Kidney (tissue), 14 donors: ENCODE measurements around the gene NUMBL. TPM values are rescaled to one million over a fixed set of nuclear protein-coding genes. Genes with fewer than 3 reads are reported as not detected.

Experiments used
- DNase-seq, 5 donors: peaks; one replicate each; pipeline ENCODE4 v3.0.0-alpha.2; 2013 to 2020
- FAIRE-seq: peaks from 2 replicates; lab custom pipeline; 2012; peaks lifted over from hg19 to GRCh38; lab: Jason Lieb, UNC
- H3K27ac ChIP-seq, 2 donors: one replicate each; pipeline ENCODE4 v1.7.0; 2013; ENCODE audit warnings: low read depth in 2 of 2, low read length in 2 of 2, inconsistent platforms in 1 of 2
- H3K27me3 ChIP-seq: one replicate; pipeline ENCODE4 v1.7.1; 2013; ENCODE audit warnings: low read length, inconsistent platforms; ENCODE audit not compliant: control insufficient read depth, insufficient read depth
- H3K36me3 ChIP-seq, 3 donors: one replicate each; pipeline versions ENCODE4 v1.7.0 to v1.7.1; 2013; ENCODE audit warnings: low read length in 3 of 3, control low read depth in 1 of 3, inconsistent platforms in 1 of 3; ENCODE audit not compliant: insufficient read depth in 3 of 3, control insufficient read depth in 2 of 3
- H3K4me1 ChIP-seq, 3 donors: one replicate each; pipeline versions ENCODE4 v1.7.0 to v1.7.1; 2013; ENCODE audit warnings: low read length in 3 of 3, inconsistent platforms in 1 of 3, low read depth in 1 of 3; ENCODE audit not compliant: control insufficient read depth in 2 of 3, insufficient read depth in 2 of 3
- H3K4me3 ChIP-seq, 3 donors: one replicate each; pipeline versions ENCODE4 v1.7.0 to v1.8.1; 2013; ENCODE audit warnings: low read length in 3 of 3, control low read depth in 1 of 3, inconsistent platforms in 1 of 3
- H3K9ac ChIP-seq, 3 donors: one replicate each; pipeline versions ENCODE4 v1.7.0 to v1.7.1; 2013; ENCODE audit warnings: low read length in 3 of 3, control low read depth in 1 of 3, inconsistent platforms in 1 of 3
- H3K9me3 ChIP-seq, 3 donors: one replicate each; pipeline versions ENCODE4 v1.7.0 to v1.7.1; 2013; ENCODE audit warnings: low read length in 3 of 3, control low read depth in 1 of 3, inconsistent platforms in 1 of 3; ENCODE audit not compliant: control insufficient read depth in 2 of 3, insufficient read depth in 1 of 3
- CTCF ChIP-seq: IDR thresholded peaks from 3 replicates; pipeline ENCODE4 v1.5.1; 2012; ENCODE audit warnings: mild to moderate bottlenecking, moderate library complexity, borderline replicate concordance; ENCODE audit not compliant: insufficient read depth; ENCODE audit errors: extremely low read depth
- intact Hi-C: fragments of 100-400 bp; cut with DNase I; formaldehyde crosslinking; loops from one replicate; pipeline ENCODE4 v1.11.1; 2022
- polyA plus RNA-seq: library from polyadenylated mRNA; stranded (reverse); fragments of 350-450 nt; fragmentation: Illumina TruSeq; extraction: RNeasy Lipid Tissue Mini Kit (QIAGEN cat#74804); gene quantifications from one replicate; pipeline ENCODE4 v1.2.3, GENCODE V29; 2014; ENCODE audit warnings: low read depth, low replicate concordance; ENCODE audit not compliant: insufficient read depth
- total RNA-seq: library from RNA; stranded (reverse); fragmentation: NEBNext Ultra II Directional; extraction: Animal tissue kit (Norgen Biotek cat#: 25700); gene quantifications from one replicate; pipeline ENCODE4 v1.2.1, GENCODE V29; 2021
- donor health status: control.
- donor health status: control.
- donor health status: control.
- donor health status: control.
- donor health status: control.
- donor health status: DM: yes; HTN: yes; CAD: no.
- donor health status: Normal renal cell carcinoma (clear cell type).

Gene NUMBL
- total and polyA plus RNA-seq, 2 donors from 2014 or later: 3.3 to 24.3 TPM

- H3K27me3 ChIP-seq: no peaks in the 10 kb centered on the region
- no peaks in the 10 kb centered on the region for H3K4me1 ChIP-seq
- TF ChIP-seq CTCF: no peak
- DNase-seq: peak in 2 of 5 donors; percentile 32 to 39
- H3K9me3 ChIP-seq: no peaks in the 10 kb centered on the region
- no peak overlapping the region for H3K4me3 ChIP-seq
- peaks cover 6 to 18% (median 15%) of the 10 kb centered on the region in 3 donors for H3K36me3 ChIP-seq
- no peak for FAIRE-seq
- no peak overlapping the region for H3K27ac ChIP-seq
- H3K9ac ChIP-seq: no peak overlapping the region
- intact Hi-C loops: no loop called here
These were observed 12.7 kb upstream of the NUMBL start for GRCh38 chr19:40703029-40703755.

GRCh38 chr19:40702337-40703012, 12.0 kb upstream of the NUMBL start:
- Histone ChIP-seq H3K36me3 (peaks cover 6 to 18% (median 15%) of the 10 kb centered on the region in 3 donors), H3K4me1 (no peaks in the 10 kb centered on the region), H3K9me3 (no peaks in the 10 kb centered on the region), H3K27ac (no peak overlapping the region), H3K4me3 (no peak overlapping the region), H3K9ac (no peak overlapping the region), H3K27me3 (no peaks in the 10 kb centered on the region)
- no peak for TF ChIP-seq CTCF
- intact Hi-C loops: no loop called here
- FAIRE-seq (no peak), DNase-seq (peak in 4 of 5 donors; percentile 78 to 86 (median 82))

GRCh38 chr19:40701758-40702157, 11.3 kb upstream of the NUMBL start:
- FAIRE-seq (no peak), DNase-seq (no peak)
- no peak for TF ChIP-seq CTCF
- Histone ChIP-seq H3K9ac (no peak overlapping the region), H3K27ac (no peak overlapping the region), H3K36me3 (peaks cover 6 to 18% (median 15%) of the 10 kb centered on the region in 3 donors), H3K4me3 (no peak overlapping the region), H3K27me3 (no peaks in the 10 kb centered on the region), H3K9me3 (no peaks in the 10 kb centered on the region), H3K4me1 (no peaks in the 10 kb centered on the region)
- intact Hi-C loops: no loop called here
